ENCODE results near the gene PDZD2. TPM values are rescaled to one million over a fixed set of nuclear protein-coding genes. Genes with fewer than 3 reads are reported as not detected.

The PDZD2 gene
- total RNA-seq, 5 donors from 2014 or later (not counting 1 experiment from before 2014, with no cell fraction given): 0.66 to 2.2 (median 1.2) TPM

DNA sequence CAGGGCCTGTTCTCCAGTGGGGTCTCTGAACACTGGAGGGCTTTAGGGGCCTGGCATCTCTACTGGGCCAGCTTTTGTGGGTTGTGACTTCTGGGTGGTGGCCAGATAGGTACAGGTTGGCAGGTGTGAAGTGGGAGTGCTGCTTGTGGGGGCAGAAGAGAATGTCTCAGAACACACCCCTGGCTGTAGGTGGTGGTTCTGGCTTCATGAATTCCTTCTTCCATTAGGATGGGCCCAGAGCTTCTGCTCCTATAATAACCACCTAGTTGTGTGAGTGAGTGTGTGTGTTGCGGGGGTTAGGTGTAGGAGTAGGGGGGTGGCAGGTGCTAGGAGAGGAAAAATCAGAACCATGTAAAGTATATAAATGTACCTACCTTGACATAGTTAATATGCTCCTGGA, 1.6 kb downstream of the PDZD2 start:
- Histone ChIP-seq H3K9me3 (no peaks in the 10 kb centered on the region), H3K27ac (ENCODE audit: low read length) (no peak overlapping the region), H3K4me1 (ENCODE audit: control insufficient read depth in 1 of 2, extremely low read depth in 1 of 2, insufficient read depth in 2 of 2, low read length in 2 of 2) (peaks cover 0 to 16% of the 10 kb centered on the region in 2 experiments), H3K27me3 (replicated peaks in 1 of 2; ENCODE audit: control insufficient read depth in 2 of 2, extremely low read depth in 1 of 2, insufficient read depth in 2 of 2, low read length in 1 of 2) (peaks cover 0 to 23% of the 10 kb centered on the region in 2 experiments), H3K36me3 (ENCODE audit: control insufficient read depth in 2 of 2, extremely low read depth in 1 of 2, insufficient read depth in 1 of 2, low read length in 1 of 2) (no peaks in the 10 kb centered on the region), H3K4me3 (ENCODE audit: control insufficient read depth in 1 of 2, extremely low read depth in 1 of 2, low read length in 1 of 2) (no peak overlapping the region)
- Mint-ChIP-seq H3K4me1 (peaks cover 8 to 16% (median 15%) of the 10 kb centered on the region in 3 donors), H3K36me3 (no peaks in the 10 kb centered on the region), H3K27me3 (peaks cover 6 to 20% of the 10 kb centered on the region in 2 donors), H3K9me3 (no peaks in the 10 kb centered on the region), H3K27ac (no peak overlapping the region), H3K4me3 (no peak overlapping the region)
- no CpG with 5 or more reads among the region's 1 CpG for WGBS (ENCODE audit: insufficient coverage)
- CTCF ChIA-PET: no interaction called here
- POLR2A ChIA-PET: no interaction called here
- no peak for DNase-seq
- ATAC-seq (replicated peaks in 1 of 4): no peak

DNA sequence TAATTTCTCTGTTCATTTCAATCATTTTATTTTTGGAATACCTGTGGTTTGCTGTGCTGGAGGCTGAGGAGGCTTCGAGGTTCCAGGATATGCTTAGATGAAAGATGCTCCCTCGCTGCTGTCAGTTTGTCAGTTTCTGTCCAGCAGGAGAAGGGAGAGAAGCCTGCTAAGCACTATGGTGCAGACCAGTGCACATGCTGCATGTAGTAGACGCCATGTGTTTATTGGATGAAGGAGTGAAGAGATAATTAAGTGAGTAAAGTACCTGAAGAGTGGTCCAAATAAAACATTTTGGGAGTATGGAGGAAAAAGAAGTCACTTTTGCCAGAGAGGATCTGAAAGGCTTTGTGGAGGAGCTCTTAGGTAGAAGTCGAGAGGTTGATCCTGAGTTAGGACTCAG, 2.1 kb downstream of the PDZD2 start:
- 80% methylated on average over 4 of the region's 4 CpGs for WGBS (ENCODE audit: insufficient coverage)
- Histone ChIP-seq H3K4me3 (ENCODE audit: control insufficient read depth in 1 of 2, extremely low read depth in 1 of 2, low read length in 1 of 2) (no peak overlapping the region), H3K9me3 (no peaks in the 10 kb centered on the region), H3K36me3 (ENCODE audit: control insufficient read depth in 2 of 2, extremely low read depth in 1 of 2, insufficient read depth in 1 of 2, low read length in 1 of 2) (no peaks in the 10 kb centered on the region), H3K27ac (ENCODE audit: low read length) (no peak overlapping the region), H3K4me1 (ENCODE audit: control insufficient read depth in 1 of 2, extremely low read depth in 1 of 2, insufficient read depth in 2 of 2, low read length in 2 of 2) (peaks cover 0 to 16% of the 10 kb centered on the region in 2 experiments), H3K27me3 (replicated peaks in 1 of 2; ENCODE audit: control insufficient read depth in 2 of 2, extremely low read depth in 1 of 2, insufficient read depth in 2 of 2, low read length in 1 of 2) (peaks cover 0 to 23% of the 10 kb centered on the region in 2 experiments)
- Mint-ChIP-seq H3K4me1 (peaks cover 8 to 16% (median 15%) of the 10 kb centered on the region in 3 donors), H3K36me3 (no peaks in the 10 kb centered on the region), H3K4me3 (no peak overlapping the region), H3K9me3 (no peaks in the 10 kb centered on the region), H3K27me3 (peaks cover 6 to 20% of the 10 kb centered on the region in 2 donors), H3K27ac (no peak overlapping the region)
- ATAC-seq (replicated peaks in 1 of 4) (no peak), DNase-seq (no peak)
- ChIA-PET POLR2A (no interaction called here), CTCF (no interaction called here)

DNA sequence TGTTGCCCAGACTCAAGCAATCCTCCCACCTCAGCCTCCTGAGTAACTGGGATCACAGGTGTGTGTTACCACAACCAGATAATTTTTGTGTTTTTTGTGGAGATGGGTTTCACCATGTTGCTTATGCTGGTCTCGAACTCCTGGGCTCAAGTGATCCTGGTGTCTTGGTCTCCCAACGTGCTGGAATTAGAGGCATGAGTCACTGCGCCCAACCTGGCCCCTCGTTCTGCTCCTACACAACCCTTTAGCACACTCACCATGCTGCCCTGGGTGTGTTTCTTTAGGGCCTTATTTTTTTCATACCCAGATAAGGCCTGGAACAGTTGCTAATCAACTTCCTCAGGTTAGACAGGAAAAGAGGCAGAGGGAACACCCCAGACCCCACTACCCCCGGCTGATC, 2.6 kb downstream of the PDZD2 start:
- ChIA-PET CTCF (no interaction called here), POLR2A (no interaction called here)
- Histone ChIP-seq H3K27me3 (replicated peaks in 1 of 2; ENCODE audit: control insufficient read depth in 2 of 2, extremely low read depth in 1 of 2, insufficient read depth in 2 of 2, low read length in 1 of 2) (peaks cover 0 to 23% of the 10 kb centered on the region in 2 experiments), H3K27ac (ENCODE audit: low read length) (no peak overlapping the region), H3K36me3 (ENCODE audit: control insufficient read depth in 2 of 2, extremely low read depth in 1 of 2, insufficient read depth in 1 of 2, low read length in 1 of 2) (no peaks in the 10 kb centered on the region), H3K4me3 (ENCODE audit: control insufficient read depth in 1 of 2, extremely low read depth in 1 of 2, low read length in 1 of 2) (no peak overlapping the region), H3K9me3 (no peaks in the 10 kb centered on the region), H3K4me1 (ENCODE audit: control insufficient read depth in 1 of 2, extremely low read depth in 1 of 2, insufficient read depth in 2 of 2, low read length in 2 of 2) (peaks cover 0 to 16% of the 10 kb centered on the region in 2 experiments)
- 76% methylated on average over 4 of the region's 5 CpGs for WGBS (ENCODE audit: insufficient coverage)
- DNase-seq (no peak), ATAC-seq (replicated peaks in 1 of 4) (no peak)
- no peak overlapping the region for H3K4me3 Mint-ChIP-seq
- H3K9me3 Mint-ChIP-seq: no peaks in the 10 kb centered on the region
- peaks cover 6 to 20% of the 10 kb centered on the region in 2 donors for H3K27me3 Mint-ChIP-seq
- no peaks in the 10 kb centered on the region for H3K36me3 Mint-ChIP-seq
- H3K27ac Mint-ChIP-seq: no peak overlapping the region
- H3K4me1 Mint-ChIP-seq: peaks cover 8 to 16% (median 15%) of the 10 kb centered on the region in 3 donors

DNA sequence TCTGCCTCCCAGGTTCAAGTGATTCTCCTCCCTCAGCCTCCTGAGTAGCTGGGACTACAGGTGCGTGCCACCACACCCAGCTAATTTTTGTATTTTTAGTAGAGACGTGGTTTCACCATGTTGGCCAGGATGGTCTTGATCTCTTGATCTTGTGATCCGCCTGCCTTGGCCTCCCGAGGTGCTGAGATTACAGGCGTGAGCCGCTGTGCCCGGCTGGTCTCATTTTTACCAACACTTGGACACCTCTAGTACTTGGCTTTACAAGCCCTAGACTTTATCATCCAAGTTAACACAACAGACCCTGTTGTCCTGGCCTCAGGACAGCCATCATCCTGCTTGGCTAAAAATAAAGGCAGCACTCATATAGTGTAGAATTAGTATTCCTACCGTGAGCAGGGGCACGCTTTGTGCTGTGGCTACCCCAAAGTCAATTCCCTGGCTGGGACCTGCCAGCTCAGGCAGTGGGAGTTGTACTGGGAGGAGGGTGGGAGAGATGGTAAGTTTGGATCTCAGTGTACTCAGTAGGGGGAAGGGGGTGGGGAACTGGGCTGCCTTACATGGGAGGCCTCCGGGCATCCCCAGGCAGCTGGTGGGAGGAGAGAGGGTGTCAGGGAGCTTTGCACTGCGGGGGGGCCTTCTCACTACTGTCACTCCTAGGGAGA, 6.6 kb downstream of the PDZD2 start:
- ATAC-seq (replicated peaks in 1 of 4) (no peak), DNase-seq (no peak)
- Histone ChIP-seq H3K36me3 (ENCODE audit: control insufficient read depth in 2 of 2, extremely low read depth in 1 of 2, insufficient read depth in 1 of 2, low read length in 1 of 2) (no peaks in the 10 kb centered on the region), H3K4me1 (ENCODE audit: control insufficient read depth in 1 of 2, extremely low read depth in 1 of 2, insufficient read depth in 2 of 2, low read length in 2 of 2) (no peaks in the 10 kb centered on the region), H3K27ac (ENCODE audit: low read length) (no peak overlapping the region), H3K9me3 (no peaks in the 10 kb centered on the region), H3K27me3 (replicated peaks in 1 of 2; ENCODE audit: control insufficient read depth in 2 of 2, extremely low read depth in 1 of 2, insufficient read depth in 2 of 2, low read length in 1 of 2) (peaks cover 0 to 4% of the 10 kb centered on the region in 2 experiments), H3K4me3 (ENCODE audit: control insufficient read depth in 1 of 2, extremely low read depth in 1 of 2, low read length in 1 of 2) (no peak overlapping the region)
- ChIA-PET POLR2A (no interaction called here), CTCF (no interaction called here)
- H3K9me3 Mint-ChIP-seq: no peaks in the 10 kb centered on the region
- H3K27ac Mint-ChIP-seq: no peak overlapping the region
- no peaks in the 10 kb centered on the region for H3K36me3 Mint-ChIP-seq
- WGBS (ENCODE audit: insufficient coverage): 62% methylated on average over 3 of the region's 11 CpGs
- no peaks in the 10 kb centered on the region for H3K4me1 Mint-ChIP-seq
- H3K27me3 Mint-ChIP-seq: peaks cover 2 to 3% of the 10 kb centered on the region in 2 donors
- H3K4me3 Mint-ChIP-seq: no peak overlapping the region

DNA sequence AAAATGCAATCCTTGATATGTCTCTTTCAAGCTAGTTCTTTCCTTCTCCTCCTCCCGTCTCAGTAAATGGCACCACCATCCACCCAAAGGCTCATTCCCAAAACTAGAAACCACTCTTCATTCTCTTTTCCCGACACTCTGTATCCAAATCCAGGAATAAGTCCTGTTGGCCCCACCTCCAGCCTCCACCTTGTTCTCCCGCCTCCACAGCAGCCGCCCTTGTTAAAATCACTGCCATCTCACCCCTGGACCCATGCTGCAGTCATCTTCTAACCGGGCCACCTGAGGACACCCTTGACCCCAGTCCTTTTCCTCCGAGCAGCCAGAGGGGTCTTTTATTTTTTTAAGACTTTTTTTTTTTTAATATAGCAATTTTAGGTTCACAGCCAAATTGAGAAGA, 9.4 kb downstream of the PDZD2 start:
- Mint-ChIP-seq H3K9me3 (no peaks in the 10 kb centered on the region), H3K36me3 (no peaks in the 10 kb centered on the region), H3K4me3 (no peak overlapping the region), H3K27me3 (peaks cover 2 to 7% of the 10 kb centered on the region in 2 donors), H3K27ac (no peak overlapping the region), H3K4me1 (no peaks in the 10 kb centered on the region)
- ATAC-seq (replicated peaks in 1 of 4): no peak
- no peaks in the 10 kb centered on the region for H3K27me3 ChIP-seq (replicated peaks in 1 of 2; ENCODE audit: control insufficient read depth in 2 of 2, extremely low read depth in 1 of 2, insufficient read depth in 2 of 2, low read length in 1 of 2)
- 88% methylated on average over 4 of the region's 6 CpGs for WGBS (ENCODE audit: insufficient coverage)
- DNase-seq: no peak
- H3K27ac ChIP-seq (ENCODE audit: low read length): no peak overlapping the region
- ChIA-PET POLR2A (no interaction called here), CTCF (no interaction called here)
- H3K4me3 ChIP-seq (ENCODE audit: control insufficient read depth in 1 of 2, extremely low read depth in 1 of 2, low read length in 1 of 2): no peak overlapping the region
- no peaks in the 10 kb centered on the region for H3K4me1 ChIP-seq (ENCODE audit: control insufficient read depth in 1 of 2, extremely low read depth in 1 of 2, insufficient read depth in 2 of 2, low read length in 2 of 2)
- no peaks in the 10 kb centered on the region for H3K9me3 ChIP-seq
- H3K36me3 ChIP-seq (ENCODE audit: control insufficient read depth in 2 of 2, extremely low read depth in 1 of 2, insufficient read depth in 1 of 2, low read length in 1 of 2): no peaks in the 10 kb centered on the region

DNA sequence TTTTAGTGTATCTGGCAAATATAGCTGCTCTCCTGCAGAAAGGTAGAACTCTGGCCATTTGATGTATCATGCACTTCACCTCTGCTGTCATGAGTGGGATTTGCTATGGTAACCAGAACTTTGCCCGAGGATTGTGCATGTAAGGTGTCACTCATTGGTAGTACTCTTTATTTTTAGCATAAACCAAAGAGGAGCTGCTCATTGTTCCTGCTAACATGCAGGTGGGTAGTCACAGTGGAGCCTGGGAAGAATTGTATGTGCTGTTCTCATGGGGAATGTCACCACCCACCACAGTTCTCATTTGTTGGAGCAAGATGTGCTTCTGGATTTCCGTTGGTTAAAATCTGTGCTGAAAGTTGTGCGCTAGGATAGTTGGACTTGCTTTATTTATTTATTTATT, 12.3 kb downstream of the PDZD2 start:
- no peak for ATAC-seq (replicated peaks in 1 of 4)
- Histone ChIP-seq H3K36me3 (ENCODE audit: control insufficient read depth in 2 of 2, extremely low read depth in 1 of 2, insufficient read depth in 1 of 2, low read length in 1 of 2) (no peaks in the 10 kb centered on the region), H3K4me1 (ENCODE audit: control insufficient read depth in 1 of 2, extremely low read depth in 1 of 2, insufficient read depth in 2 of 2, low read length in 2 of 2) (no peaks in the 10 kb centered on the region), H3K27me3 (replicated peaks in 1 of 2; ENCODE audit: control insufficient read depth in 2 of 2, extremely low read depth in 1 of 2, insufficient read depth in 2 of 2, low read length in 1 of 2) (no peaks in the 10 kb centered on the region), H3K27ac (ENCODE audit: low read length) (no peak overlapping the region), H3K4me3 (ENCODE audit: control insufficient read depth in 1 of 2, extremely low read depth in 1 of 2, low read length in 1 of 2) (no peak overlapping the region), H3K9me3 (no peaks in the 10 kb centered on the region)
- WGBS (ENCODE audit: insufficient coverage): no CpG with 5 or more reads among the region's 3 CpGs
- Mint-ChIP-seq H3K27ac (no peak overlapping the region), H3K36me3 (no peaks in the 10 kb centered on the region), H3K27me3 (peaks cover 3 to 6% of the 10 kb centered on the region in 2 donors), H3K4me3 (no peak overlapping the region), H3K4me1 (no peaks in the 10 kb centered on the region), H3K9me3 (no peaks in the 10 kb centered on the region)
- POLR2A ChIA-PET: no interaction called here
- no peak for DNase-seq
- CTCF ChIA-PET: no interaction called here

DNA sequence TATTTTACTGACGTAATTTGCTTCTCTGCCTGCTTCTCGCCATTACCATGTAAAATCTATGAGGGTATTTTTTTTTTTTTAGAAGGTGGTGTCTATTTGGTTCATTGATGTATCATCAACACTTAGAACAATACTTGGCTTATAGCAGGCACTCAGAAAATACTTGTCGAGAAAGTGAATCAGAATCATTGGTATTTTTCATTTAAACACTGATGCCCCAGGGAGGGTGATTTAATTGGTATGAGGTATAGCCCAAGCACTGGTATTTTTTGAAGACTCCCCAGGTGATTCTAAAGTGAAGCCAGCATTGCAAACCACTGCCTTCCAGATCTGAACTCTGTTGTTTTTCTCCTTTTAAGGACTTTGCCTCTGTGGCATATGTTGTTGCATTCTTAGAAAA, 16.6 kb downstream of the PDZD2 start:
- ATAC-seq (replicated peaks in 1 of 4) (no peak), DNase-seq (no peak)
- peaks cover 12 to 27% of the 10 kb centered on the region in 2 donors for H3K27me3 Mint-ChIP-seq
- ChIA-PET POLR2A (no interaction called here), CTCF (no interaction called here)
- no peaks in the 10 kb centered on the region for H3K27me3 ChIP-seq (replicated peaks in 1 of 2; ENCODE audit: control insufficient read depth in 2 of 2, extremely low read depth in 1 of 2, insufficient read depth in 2 of 2, low read length in 1 of 2)
- H3K9me3 Mint-ChIP-seq: no peaks in the 10 kb centered on the region
- no peak overlapping the region for H3K27ac Mint-ChIP-seq
- H3K36me3 ChIP-seq (ENCODE audit: control insufficient read depth in 2 of 2, extremely low read depth in 1 of 2, insufficient read depth in 1 of 2, low read length in 1 of 2): no peaks in the 10 kb centered on the region
- no peaks in the 10 kb centered on the region for H3K4me1 Mint-ChIP-seq
- no peak overlapping the region for H3K4me3 ChIP-seq (ENCODE audit: control insufficient read depth in 1 of 2, extremely low read depth in 1 of 2, low read length in 1 of 2)
- no peak overlapping the region for H3K4me3 Mint-ChIP-seq
- no peak overlapping the region for H3K27ac ChIP-seq (ENCODE audit: low read length)
- no peaks in the 10 kb centered on the region for H3K36me3 Mint-ChIP-seq
- H3K9me3 ChIP-seq: no peaks in the 10 kb centered on the region
- H3K4me1 ChIP-seq (ENCODE audit: control insufficient read depth in 1 of 2, extremely low read depth in 1 of 2, insufficient read depth in 2 of 2, low read length in 2 of 2): no peaks in the 10 kb centered on the region
- WGBS (ENCODE audit: insufficient coverage): no CpG with 5 or more reads among the region's 3 CpGs

Measured in T-cell (primary cell).